Measurements from ENCODE around the gene SLC38A2.

DNA sequence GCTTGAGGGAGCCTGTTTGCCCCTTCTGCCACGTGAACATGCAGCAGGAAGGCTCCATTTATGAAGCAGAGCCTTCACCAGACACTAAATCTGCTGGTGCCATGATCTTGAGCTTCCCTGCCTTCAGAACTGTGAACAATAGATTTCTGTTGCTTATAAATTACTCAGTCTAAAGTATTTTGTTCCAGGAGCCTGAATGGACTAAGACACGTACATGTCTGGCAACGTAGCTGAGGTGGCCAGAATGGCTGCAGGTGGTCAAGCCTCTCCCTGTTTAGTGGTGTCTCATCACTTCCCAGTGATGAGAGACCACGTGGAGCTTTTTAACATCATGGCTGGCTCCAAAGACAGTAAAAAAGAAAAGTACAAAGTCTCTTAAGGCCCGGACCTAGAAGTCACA is 32.2 kb upstream of the SLC38A2 start:
- no peak for TF ChIP-seq EP300 (conservative IDR thresholded peaks at IDR 0.05; ENCODE audit: poor library complexity, severe bottlenecking)
- TF ChIP-seq, protein P1, sequence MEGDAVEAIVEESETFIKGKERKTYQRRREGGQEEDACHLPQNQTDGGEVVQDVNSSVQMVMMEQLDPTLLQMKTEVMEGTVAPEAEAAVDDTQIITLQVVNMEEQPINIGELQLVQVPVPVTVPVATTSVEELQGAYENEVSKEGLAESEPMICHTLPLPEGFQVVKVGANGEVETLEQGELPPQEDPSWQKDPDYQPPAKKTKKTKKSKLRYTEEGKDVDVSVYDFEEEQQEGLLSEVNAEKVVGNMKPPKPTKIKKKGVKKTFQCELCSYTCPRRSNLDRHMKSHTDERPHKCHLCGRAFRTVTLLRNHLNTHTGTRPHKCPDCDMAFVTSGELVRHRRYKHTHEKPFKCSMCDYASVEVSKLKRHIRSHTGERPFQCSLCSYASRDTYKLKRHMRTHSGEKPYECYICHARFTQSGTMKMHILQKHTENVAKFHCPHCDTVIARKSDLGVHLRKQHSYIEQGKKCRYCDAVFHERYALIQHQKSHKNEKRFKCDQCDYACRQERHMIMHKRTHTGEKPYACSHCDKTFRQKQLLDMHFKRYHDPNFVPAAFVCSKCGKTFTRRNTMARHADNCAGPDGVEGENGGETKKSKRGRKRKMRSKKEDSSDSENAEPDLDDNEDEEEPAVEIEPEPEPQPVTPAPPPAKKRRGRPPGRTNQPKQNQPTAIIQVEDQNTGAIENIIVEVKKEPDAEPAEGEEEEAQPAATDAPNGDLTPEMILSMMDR (IDR thresholded peaks at IDR 0.05; ENCODE audit: poor library complexity, severe bottlenecking) = no peak
